Lower lobe of right lung (tissue), 2 donors: ENCODE results near the gene RALGDS. TPM values are rescaled to one million over a fixed set of nuclear protein-coding genes. Genes with fewer than 3 reads are reported as not detected.

Experiments used
- ATAC-seq, 2 donors: fragments of 200-7000 bp; cut with Tn5 transposase; one replicate each; pipeline ENCODE4 v1.9.1; 2020 to 2022; ENCODE audit warnings: mild to moderate bottlenecking in 2 of 2, moderate library complexity in 2 of 2
- DNase-seq: peaks from one replicate; pipeline ENCODE4 v3.0.0-alpha.2; 2020
- H3K27ac ChIP-seq: fragments of 200-600 bp; one replicate; pipeline ENCODE4 v1.8.0; 2022
- H3K27me3 ChIP-seq: fragments of 200-600 bp; one replicate; pipeline ENCODE4 v1.8.0; 2022; ENCODE audit warnings: low read depth
- H3K36me3 ChIP-seq: fragments of 200-600 bp; one replicate; pipeline ENCODE4 v1.8.0; 2022; ENCODE audit warnings: mild to moderate bottlenecking
- H3K4me1 ChIP-seq: fragments of 200-600 bp; one replicate; pipeline ENCODE4 v1.8.0; 2022
- H3K4me3 ChIP-seq: fragments of 200-600 bp; one replicate; pipeline ENCODE4 v1.8.0; 2022; ENCODE audit warnings: mild to moderate bottlenecking
- H3K9me3 ChIP-seq: fragments of 200-600 bp; one replicate; pipeline ENCODE4 v1.8.0; 2022
- intact Hi-C: fragments of 100-400 bp; cut with DNase I; formaldehyde crosslinking; loops from one replicate; pipeline ENCODE4 v1.11.0; 2022
- total RNA-seq: library from RNA; stranded (reverse); fragmentation: NEBNext Ultra II Directional; extraction: Animal tissue kit (Norgen Biotek cat#: 25700); gene quantifications from one replicate; pipeline ENCODE4 v1.2.1, GENCODE V29; 2021
- TF ChIP-seq, protein P1 (sequence below): fragments of 200-600 bp; IDR thresholded peaks from one replicate; pipeline ENCODE4 v1.8.0; 2022; ENCODE audit warnings: antibody characterized with exemption, mild to moderate bottlenecking
- donor health status: DM: no; HTN: yes; CAD: no; lungs with severe emphysema.

Gene RALGDS
- total RNA-seq, 1 donor from 2014 or later = 71.1 TPM

- DNase-seq = peak; percentile 81
- no peaks in the 10 kb centered on the region for H3K4me1 ChIP-seq
These were observed 17.7 kb downstream of the RALGDS start for GRCh38 chr9:133103183-133103986.

DNA sequence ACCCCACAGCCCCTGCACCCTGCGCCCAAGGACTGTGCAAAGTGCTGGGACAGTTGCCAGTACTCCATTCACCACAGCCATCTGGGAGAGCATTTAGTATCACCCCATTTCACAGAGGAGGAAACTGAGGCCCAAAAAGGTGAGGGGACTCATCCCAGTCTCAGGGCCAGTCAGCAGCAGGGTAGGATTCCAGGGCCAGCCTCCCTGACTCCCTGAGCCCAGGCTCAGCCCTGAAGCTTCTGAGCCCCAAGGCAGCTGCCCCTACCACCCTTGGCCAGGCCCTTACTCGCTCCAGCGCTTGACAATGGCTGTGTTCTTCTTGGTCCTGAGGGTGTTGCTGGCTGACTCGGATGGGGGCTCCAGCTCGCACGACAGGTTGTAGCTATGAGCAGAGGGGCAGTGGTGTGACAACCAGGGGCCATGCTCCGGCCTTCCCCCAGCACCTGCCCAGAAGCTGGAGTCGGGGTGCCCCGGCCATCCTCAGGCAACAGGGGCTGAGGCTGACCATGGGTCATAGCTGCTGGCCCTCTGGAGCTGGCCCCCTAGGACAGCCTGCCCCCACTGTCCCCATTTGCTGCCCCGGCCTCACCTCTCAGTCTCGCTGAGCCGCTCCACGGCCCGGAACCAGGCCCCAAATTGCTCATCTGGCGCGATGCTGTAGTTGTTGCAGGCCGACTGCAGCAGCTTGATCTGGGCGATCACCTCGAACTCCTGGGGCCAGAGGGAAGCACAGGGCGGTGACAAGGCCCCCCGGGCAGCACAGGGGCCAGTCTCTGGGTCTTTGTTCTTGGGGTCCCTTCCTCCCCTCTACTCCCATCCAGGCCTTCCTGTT lies 18.6 kb downstream of the RALGDS start:
- H3K27me3 ChIP-seq = no peaks in the 10 kb centered on the region
- DNase-seq (peak; percentile 38), ATAC-seq (no peak)
- peaks cover 98% of the 10 kb centered on the region for H3K36me3 ChIP-seq
- TF ChIP-seq, protein P1, sequence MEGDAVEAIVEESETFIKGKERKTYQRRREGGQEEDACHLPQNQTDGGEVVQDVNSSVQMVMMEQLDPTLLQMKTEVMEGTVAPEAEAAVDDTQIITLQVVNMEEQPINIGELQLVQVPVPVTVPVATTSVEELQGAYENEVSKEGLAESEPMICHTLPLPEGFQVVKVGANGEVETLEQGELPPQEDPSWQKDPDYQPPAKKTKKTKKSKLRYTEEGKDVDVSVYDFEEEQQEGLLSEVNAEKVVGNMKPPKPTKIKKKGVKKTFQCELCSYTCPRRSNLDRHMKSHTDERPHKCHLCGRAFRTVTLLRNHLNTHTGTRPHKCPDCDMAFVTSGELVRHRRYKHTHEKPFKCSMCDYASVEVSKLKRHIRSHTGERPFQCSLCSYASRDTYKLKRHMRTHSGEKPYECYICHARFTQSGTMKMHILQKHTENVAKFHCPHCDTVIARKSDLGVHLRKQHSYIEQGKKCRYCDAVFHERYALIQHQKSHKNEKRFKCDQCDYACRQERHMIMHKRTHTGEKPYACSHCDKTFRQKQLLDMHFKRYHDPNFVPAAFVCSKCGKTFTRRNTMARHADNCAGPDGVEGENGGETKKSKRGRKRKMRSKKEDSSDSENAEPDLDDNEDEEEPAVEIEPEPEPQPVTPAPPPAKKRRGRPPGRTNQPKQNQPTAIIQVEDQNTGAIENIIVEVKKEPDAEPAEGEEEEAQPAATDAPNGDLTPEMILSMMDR = no peak
- intact Hi-C loops = loop anchor here (5.0 kb wide), 1 partner anchor 45 kb away; no protein-coding TSS in a partner anchor
- H3K4me1 ChIP-seq = no peaks in the 10 kb centered on the region
- no peaks in the 10 kb centered on the region for H3K9me3 ChIP-seq
- H3K4me3 ChIP-seq = no peak overlapping the region
- no peak overlapping the region for H3K27ac ChIP-seq

More at GRCh38 chr9:133103183-133103986, 17.7 kb downstream of the RALGDS start:
- TF ChIP-seq, protein P1 = peak; percentile 98
- intact Hi-C loops = loop anchor here (5.0 kb wide), 1 partner anchor 44 kb away; no protein-coding TSS in a partner anchor
- peak; percentile 82 to 88 for ATAC-seq
- Histone ChIP-seq H3K27ac (no peak overlapping the region), H3K4me3 (no peak overlapping the region), H3K27me3 (no peaks in the 10 kb centered on the region), H3K9me3 (no peaks in the 10 kb centered on the region), H3K36me3 (peaks cover 98% of the 10 kb centered on the region)

DNA sequence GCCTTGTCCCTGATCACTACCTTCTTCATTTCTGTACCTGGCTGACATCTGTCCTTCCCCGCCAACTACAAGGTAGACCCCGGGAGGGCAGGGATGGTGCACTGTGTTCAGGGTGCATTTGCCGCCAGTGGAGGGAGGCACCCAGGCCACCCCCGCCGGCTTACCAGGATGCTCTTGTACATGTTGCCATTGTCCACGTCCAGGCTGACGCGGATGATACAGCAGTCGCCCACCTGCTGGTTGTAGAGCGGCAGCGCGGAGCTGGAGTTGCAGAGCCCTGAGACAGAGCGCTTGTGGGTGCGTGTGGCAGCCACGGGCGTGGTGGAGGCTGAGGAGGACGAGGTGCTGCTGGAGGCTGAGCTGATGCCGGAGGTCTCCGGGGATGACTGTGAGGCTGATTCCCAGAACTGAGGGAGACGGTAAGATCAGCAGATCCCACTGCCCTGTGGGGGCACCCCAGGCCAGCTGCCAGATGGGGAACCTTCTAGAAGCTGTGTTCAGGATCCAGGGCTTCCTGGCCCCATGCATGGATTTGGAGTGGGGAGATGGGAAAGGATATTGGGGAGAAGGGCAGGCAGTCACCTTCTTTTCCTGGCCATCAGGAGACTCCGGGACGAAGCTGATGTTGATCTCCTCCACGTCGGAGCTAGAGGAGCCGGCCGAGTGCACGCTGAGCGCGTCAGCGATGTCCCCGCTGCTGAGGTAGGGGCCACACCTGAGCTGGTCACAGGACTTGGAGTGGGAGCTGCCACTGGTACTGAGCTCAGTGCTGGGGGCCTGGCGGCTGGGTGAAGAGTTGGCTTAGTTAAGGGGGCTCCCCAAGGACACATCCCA lies 19.5 kb downstream of the RALGDS start:
- TF ChIP-seq, protein P1 = no peak
- DNase-seq = peak; percentile 45

GRCh38 chr9:133100506-133101355 lies 20.3 kb downstream of the RALGDS start:
- TF ChIP-seq, protein P1 = no peak

More for the DNA sequence above, 19.5 kb downstream of the RALGDS start:
- Histone ChIP-seq H3K4me1 (no peaks in the 10 kb centered on the region), H3K27ac (no peak overlapping the region), H3K9me3 (peaks cover 4% of the 10 kb centered on the region), H3K4me3 (no peak overlapping the region), H3K36me3 (peaks cover 98% of the 10 kb centered on the region), H3K27me3 (no peaks in the 10 kb centered on the region)
- intact Hi-C loops = loop anchor here (5.0 kb wide), 1 partner anchor 46 kb away; no protein-coding TSS in a partner anchor
- ATAC-seq = no peak

More at GRCh38 chr9:133100506-133101355, 20.3 kb downstream of the RALGDS start:
- Histone ChIP-seq H3K9me3 (peaks cover 9% of the 10 kb centered on the region), H3K36me3 (peaks cover 90% of the 10 kb centered on the region), H3K4me3 (no peak overlapping the region), H3K27me3 (no peaks in the 10 kb centered on the region), H3K27ac (no peak overlapping the region), H3K4me1 (no peaks in the 10 kb centered on the region)
- DNase-seq (peak; percentile 25), ATAC-seq (no peak)
- intact Hi-C loops = loop anchor here (5.0 kb wide), 1 partner anchor 47 kb away; no protein-coding TSS in a partner anchor
